Kidney tubule cell (primary cell): ENCODE data around the gene VASN.
"Not testable (repeated sequence)": the region's sequence is repeated elsewhere in the genome, so short reads cannot be mapped to it uniquely, and the experiment has no call there.

Source experiments
- DNase-seq: peaks from one replicate; pipeline ENCODE4 v3.0.0-alpha.2; 2018; ENCODE audit warnings: low spot score

Gene VASN

DNA sequence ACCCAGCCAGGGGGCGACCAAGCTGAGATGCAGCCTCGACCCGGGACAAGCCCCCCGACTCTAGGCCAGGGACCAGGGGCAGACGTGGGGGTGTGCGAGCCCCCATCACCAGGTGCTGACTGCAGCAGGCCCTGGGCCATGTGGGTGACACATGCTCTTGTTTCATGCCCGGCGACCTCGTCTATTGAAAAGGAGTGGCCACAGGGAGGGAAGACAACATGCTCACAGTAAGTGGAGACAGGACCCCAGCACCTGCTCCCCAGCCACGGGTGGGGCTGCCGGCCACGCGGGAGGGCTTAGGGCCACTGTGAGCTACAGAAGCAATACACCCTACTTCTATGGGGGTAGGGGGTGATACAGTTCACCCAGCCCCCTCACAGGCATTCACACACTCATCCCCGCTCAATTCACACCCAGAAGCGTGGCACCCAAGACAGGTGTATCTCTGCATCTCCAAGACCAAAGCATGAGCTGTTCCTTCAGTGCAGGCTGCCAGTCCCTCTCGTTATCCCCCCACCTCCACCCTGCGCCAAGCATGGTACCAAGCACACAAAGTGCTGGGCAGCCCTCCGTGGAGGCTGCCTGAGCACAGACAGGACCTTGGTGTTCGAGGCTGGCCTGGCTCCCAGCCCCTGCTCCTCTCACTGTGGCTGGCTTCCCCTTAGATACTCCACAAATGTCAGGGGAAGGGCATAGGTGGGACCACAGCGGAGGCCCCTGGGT lies 13.6 kb downstream of the VASN start:
- DNase-seq: no peak

- DNase-seq: no peak
Measured at GRCh38 chr16:4385789-4386450, 14.3 kb downstream of the VASN start.

- no peak for DNase-seq
Measured at GRCh38 chr16:4386451-4386805, 14.8 kb downstream of the VASN start.

DNA sequence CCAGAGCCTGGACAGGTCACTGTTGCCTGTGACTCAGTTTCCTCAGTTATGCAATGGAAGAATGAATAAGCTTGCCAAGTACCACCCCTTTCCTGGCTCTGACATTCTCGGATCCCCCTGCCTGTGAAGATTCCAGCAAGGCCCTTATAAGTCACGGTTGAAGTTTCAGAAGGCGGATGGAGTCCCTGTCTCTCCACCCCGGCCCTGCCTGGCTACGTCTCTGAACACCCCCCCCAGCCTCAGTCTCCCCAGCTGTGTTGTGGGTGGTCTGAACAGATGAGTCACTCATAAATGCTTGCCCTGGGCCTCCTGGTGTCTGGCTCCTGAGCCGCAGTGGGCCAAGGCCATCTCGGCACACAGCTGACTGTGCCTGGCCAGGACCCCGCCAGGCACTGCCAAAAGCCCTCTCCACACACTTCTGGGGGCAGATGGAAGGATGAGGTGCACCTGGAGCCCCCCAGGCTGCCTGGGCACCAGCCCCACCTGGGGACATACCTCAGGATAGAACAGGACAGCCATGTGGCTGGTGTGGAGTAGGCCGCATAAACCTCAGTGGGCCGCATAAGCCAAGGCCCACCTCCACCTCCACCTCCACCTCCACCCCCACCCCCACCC lies 15.4 kb downstream of the VASN start:
- no peak for DNase-seq

DNA sequence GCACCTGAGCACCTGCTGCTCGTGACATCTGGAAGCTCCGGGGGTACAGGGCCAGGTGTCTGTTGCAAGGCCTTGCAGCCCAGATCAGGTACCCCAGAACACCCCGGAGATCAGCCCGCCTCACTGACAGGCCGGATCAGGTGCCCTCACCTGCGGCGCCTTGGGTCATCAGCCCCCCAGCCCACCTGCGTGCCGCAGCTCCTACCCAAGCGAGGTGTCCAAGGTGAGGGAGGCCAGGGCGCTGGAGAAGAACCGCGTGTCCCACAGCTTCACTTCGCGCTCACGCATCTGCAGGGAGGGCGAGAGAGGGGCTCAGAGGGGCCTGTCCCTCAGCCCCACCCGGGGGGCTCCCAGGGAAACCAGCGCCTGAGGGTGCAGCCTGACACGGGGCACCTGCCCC lies 16.1 kb downstream of the VASN start:
- no peak for DNase-seq

- no peak for DNase-seq
Measured at GRCh38 chr16:4388271-4389021, 16.8 kb downstream of the VASN start.

DNA sequence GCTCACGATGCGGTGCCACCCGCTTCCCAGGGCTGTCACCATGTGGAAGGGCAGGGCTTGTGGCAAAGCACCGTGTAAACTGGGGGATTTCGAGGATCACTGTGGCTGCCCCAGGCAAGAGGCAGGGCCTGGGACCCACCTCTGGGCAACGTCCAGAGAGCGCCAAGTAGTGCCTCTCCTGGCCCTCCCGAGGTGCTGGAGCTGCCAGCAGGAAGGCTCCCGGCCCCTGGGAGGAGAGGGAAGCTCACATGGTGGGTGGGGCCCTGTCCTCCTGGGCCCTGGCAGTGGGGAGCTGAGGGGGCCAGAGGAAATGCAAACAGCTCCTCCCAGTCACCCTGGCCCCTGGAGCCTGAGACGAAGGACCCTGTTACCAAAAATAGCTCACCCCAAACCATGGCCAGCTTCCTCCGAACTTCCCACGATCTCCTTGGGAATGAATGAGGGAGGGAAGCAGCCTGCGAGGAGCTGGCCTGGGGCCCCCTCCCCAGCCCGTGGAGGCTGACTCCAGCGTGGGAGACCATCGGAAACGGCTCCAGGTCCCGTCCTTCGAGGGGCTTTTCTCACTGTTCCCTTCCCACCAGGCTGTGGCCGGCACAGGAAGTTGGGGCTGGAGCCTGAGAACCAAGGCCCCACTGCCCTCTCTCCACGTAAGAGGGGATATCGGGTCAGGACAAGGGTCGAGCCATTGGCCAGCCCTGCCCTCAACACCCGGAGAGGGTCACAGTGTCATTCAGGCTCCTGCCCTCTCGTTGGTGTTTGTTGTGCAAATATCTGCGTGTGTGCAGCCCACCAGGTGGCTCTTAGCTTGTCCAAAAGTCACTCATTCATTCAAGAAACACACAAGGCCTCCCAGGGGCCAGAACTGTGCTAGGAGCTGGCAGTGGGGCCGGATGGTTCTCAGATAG lies 17.7 kb downstream of the VASN start:
- no peak for DNase-seq

DNA sequence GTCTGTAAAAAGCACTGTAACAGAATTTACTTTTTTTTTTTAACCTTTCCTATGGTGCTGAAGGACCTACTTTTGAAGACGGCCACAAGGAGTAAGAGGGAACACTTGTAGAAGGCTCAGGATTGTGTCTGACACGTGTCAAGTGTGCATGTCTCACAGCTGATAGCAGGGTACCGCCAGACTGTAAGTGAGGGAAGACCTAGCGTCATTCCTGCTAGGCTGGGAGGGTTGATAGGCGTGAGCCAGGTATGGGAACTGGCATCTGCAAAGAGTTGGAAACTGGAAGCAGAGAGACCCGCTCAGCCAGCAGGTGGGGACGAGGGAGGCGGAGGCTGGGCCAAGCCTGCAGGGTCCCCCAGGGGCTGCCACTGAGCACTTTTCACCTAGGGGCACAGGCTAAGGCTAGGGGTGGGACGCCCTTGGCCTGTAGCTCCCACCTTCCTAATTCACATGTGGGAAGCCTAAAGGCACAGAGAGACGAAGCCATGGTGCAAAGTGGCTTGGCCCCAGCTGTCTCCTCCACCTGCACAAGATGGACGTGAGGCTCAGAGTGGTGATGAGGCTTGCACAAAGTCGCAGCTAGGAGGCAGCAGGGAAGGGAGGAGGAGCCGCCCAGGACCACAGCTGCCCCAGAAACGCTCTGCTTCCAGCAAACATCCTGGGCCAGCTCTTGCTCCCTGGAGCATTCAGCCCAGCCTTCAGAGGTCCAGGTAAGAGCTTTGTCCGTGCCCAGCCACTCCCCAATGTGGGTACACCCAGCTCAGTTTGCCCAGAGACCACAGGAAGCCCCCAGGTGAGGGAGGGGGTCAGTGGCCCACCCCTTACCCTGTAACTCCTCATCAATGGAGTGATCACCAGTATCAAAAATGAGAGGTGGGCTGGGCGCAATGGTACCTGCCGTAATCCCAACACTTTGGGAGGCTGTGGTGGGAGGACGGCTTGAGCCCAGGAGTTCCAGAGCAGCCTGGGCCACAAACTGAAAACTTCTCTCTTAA lies 18.9 kb downstream of the VASN start:
- no peak for DNase-seq

DNA sequence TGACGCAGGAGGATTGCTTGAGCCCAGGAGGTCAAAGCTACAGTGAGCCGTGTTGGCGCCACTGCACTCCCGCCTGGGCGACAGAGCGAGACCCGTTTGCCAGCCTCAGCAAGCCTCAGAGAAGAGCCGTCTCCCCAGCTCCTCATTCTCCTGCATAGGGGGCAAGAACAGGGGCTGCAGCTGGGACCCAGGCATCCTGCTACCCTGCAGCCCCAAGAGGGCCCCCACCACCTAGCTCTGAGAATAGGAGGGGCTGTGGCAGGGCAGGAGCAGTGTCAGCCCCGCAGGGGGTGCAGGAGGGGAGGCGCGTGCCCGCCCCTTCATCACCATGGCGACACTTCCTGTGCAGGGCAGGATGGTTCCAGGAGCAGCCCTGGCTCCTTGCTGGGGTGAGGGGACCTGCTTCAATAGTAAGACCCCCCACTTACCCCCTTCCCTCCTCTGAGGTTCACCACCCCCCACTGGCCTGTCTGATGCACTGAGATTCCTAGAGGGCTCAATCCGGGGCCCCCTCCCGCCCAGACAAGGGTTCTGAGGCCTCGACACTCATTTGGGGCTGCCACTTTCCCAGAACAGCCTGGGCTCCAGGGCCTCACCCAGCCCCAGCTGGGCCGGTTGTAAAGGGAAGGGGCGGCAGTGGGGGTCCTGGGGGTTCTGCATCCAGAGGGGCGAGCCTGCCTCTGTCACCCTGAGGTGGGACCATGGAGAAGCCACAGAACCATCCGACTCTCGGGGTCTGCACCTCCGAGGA lies 20.2 kb downstream of the VASN start:
- DNase-seq: no peak

DNA sequence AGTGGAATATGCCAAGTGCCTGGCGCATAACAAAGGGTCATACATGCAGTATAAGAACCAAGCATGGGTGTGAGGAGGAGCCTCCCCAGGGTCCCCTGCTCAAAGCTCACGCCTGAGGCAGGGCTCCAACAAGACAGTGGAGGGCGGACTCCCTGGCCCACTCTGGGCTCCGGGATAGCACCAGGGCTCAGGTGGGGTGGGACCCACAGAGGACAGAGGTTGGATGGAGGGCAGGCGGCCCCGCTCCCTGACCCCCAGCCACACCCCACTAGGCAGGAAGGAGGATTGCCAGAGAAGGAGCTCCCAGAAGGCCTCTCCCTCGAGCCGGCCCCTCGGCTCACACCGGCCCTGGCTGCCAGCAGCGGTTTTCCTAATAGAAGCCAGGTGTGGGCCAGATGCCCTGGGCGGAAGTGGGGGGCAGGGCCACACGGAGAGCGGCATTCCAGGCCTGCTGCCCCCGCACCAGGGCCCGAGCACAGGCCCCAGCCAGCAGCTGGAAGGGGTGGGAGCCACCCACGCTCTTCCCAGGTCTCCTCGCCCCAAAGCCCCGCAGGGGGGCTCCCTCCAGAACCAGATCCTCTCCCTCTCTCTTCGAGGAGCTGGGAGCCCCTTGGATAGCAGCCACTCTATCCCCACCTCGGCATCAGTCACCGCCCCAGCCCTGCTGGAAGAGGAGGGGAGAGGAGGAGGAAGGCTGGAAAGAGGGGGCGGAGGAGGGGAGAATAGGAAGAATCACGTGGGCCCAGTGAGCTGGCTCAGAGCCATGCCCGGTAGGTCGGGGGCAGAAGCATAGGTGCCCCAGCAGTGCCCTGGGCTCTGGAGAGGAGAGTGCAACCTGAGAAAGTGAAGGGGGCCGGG lies 21.0 kb downstream of the VASN start:
- DNase-seq: peak; percentile 38

- peak; percentile 62 for DNase-seq
Measured at GRCh38 chr16:4393240-4393600, 21.6 kb downstream of the VASN start.

DNA sequence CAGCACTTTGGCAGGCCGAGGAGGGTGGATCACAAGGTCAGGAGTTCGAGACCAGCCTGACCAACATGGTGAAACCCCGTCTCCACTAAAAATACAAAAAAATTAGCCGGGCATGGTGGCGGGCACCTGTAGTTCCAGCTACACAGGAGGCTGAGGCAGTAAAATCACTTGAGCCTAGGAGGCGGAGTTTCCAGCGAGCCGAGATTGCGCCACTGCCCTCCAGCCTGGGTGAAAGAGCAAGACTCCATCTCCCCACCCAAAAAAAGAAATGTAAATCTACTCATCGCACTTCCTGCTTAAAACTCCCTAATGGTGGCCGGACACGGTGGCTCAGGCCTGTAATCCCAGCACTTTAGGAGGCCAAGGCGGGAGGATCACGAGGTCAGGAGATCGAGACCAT lies 22.2 kb downstream of the VASN start:
- DNase-seq: not testable (repeated sequence)

GRCh38 chr16:4395055-4395726 lies 23.5 kb downstream of the VASN start:
- DNase-seq: no peak

DNA sequence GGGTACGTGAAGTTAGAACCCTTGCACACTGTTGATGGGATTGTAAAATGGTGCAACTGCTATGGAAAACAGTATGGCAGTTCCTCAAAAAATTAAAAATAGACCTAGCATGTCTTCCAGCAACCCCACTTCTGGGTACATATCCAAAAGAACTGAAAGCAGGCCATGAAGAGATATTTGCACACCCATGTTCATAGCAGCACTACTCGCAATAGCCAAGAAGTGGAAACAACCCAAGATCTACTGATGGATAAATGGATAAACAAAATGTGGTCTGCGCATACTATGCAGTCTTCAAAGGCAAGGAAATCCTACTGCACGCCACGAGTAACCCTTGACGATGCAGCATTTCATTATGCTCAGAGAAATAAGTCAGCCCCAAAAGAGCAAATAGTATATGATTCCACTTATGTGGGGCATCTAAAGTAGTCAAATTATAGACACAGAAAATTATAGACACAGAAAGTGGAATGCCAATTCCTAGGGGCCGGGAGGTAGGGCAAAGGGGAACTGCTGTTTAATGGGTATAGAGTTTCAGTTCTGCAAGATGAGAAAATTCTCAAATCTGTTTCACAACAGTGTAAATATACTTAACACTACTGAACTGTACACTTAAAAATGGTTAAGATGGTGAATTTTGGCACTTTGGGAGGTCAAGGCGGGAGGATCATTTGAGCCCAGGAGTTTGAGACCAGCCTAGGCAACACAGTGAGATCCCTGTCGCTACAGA lies 27.5 kb downstream of the VASN start:
- DNase-seq: no peak

- no peak for DNase-seq
Measured at GRCh38 chr16:4401094-4401501, 29.4 kb downstream of the VASN start.

DNA sequence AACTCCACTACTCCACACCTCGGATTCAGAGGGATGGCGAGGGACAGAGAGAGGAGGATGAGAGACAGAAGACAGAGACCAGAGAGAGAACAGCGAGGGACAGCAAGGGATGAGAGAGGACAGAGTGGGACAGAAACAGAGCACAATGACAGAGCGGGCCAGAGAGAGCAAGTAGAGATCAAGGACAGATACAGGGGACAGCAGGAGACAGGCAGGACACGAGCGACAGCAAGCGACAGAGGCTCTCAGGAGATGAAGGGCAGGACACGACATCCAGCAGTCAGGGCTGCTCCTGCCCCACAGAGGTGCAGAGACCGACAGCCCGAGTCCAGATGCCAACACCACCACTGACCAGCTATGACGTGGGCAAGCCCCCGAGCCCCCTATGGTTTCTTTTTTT lies 29.9 kb downstream of the VASN start:
- no peak for DNase-seq

DNA sequence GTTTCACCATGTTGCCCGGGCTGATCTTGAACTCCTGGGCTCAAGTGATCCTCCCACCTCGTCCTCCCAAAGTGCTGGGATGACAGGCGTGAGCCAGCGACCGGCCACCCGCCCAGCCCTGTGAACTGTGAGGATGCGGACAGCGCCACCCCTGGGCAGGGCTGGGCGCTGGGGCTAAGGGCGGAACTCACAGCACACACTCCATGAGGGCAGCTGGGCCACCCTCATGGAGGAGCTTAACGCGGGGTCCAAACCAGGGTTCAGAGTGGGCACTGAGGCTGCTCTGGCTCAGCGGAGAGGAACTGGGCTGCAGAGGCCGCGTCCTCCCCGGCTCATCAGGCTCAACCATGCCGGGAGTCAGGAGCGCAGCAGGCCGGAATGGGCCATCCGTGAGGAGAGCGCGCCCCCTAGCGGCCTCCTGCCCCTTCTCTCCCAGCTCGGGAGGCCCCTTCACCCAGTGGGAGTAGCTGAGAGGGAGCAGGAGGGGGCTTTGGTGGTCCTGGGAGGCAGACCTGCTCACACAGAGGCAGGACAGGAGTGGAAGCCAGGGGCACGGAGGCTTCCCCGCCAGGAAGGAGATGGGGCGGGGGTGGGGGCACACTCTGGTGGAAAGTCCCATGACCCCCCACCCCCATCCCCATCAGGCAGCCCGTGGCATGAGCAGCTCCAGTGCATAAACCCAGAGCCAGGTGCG lies 30.9 kb downstream of the VASN start:
- DNase-seq: peak; percentile 68
